ENCODE results near the gene NHLH1.

NHLH1 gene

GRCh38 chr1:160413716-160414115 is 46.8 kb downstream of the NHLH1 start:
- DNase-seq: no peak

- no peak for DNase-seq
These were observed 48.0 kb downstream of the NHLH1 start for GRCh38 chr1:160414881-160415280.

- no peak for DNase-seq
These were observed 48.9 kb downstream of the NHLH1 start for GRCh38 chr1:160415696-160416290.

- DNase-seq: no peak
These were observed 49.5 kb downstream of the NHLH1 start for GRCh38 chr1:160416369-160416768.

GRCh38 chr1:160418483-160418882 is 51.6 kb downstream of the NHLH1 start:
- DNase-seq: no peak

GRCh38 chr1:160419150-160419837 is 52.4 kb downstream of the NHLH1 start:
- DNase-seq: no peak

- no peak for DNase-seq
These were observed 52.9 kb downstream of the NHLH1 start for GRCh38 chr1:160419838-160420169.

GRCh38 chr1:160420881-160421842 is 54.3 kb downstream of the NHLH1 start:
- no peak for DNase-seq

GRCh38 chr1:160421881-160422280 is 55.0 kb downstream of the NHLH1 start:
- DNase-seq: no peak
